ENCODE measurements around the gene TEX14.

Gene TEX14

DNA sequence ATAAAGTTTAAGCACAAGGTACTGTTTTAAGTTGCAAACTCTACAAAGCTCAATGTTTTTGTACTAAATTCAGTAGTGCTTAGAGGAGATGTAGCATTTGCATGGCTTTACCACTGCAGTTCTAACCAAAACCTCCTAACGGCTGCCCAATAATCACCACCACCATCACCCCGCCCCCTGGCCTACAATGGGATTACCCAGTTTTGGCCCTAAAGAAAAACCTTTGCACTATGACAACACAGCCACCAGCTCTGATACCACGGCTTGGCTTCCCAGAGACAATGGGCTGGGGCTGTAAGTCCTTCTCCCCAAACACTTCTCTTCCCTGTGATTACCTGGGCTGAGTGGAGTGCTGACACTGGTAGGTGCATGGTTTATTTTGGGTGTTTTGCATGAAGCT, 119.0 kb downstream of the TEX14 start:
- H3K4me3 ChIP-seq (ENCODE audit: low read depth in 1 of 5, low read length in 5 of 5): no peak overlapping the region
- no peaks in the 10 kb centered on the region for H3K36me3 ChIP-seq (ENCODE audit: control insufficient read depth in 5 of 5, insufficient read depth in 5 of 5, low read length in 5 of 5)
- no peaks in the 10 kb centered on the region for H3K27me3 ChIP-seq (ENCODE audit: control insufficient read depth in 5 of 5, insufficient read depth in 4 of 5, low read length in 5 of 5)
- no peak overlapping the region for H3K9ac ChIP-seq (ENCODE audit: low read length in 5 of 5)
- H3K9me3 ChIP-seq (ENCODE audit: control insufficient read depth in 5 of 5, low read length in 5 of 5): no peaks in the 10 kb centered on the region
- H3K4me1 ChIP-seq (ENCODE audit: control insufficient read depth in 5 of 5, insufficient read depth in 5 of 5, low read length in 5 of 5): peaks cover 0 to 4% (median 0%) of the 10 kb centered on the region in 5 donors
- H3K27ac ChIP-seq (ENCODE audit: low read depth, low read length): no peak overlapping the region

DNA sequence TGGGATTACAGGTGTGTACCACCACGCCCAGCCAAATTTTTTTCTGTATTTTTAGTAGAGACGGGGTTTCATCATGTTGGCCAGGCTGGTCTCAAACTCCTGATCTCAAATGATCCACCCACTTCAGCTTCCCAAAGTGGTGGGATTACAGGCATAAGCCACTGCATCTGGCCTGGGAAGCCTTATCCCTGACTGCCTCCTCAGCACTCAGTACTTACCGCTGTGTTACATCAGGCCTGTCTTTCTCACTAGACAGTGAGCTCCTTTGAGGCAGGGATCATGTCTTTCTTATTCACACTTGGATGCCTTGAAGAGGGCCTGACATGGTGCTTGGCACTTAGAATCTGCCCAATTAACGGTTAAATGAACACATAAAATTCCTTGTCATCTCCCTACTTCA, 121.1 kb downstream of the TEX14 start:
- Histone ChIP-seq H3K4me1 (ENCODE audit: control insufficient read depth in 5 of 5, insufficient read depth in 5 of 5, low read length in 5 of 5) (peaks cover 0 to 1% (median 0%) of the 10 kb centered on the region in 5 donors), H3K36me3 (ENCODE audit: control insufficient read depth in 5 of 5, insufficient read depth in 5 of 5, low read length in 5 of 5) (no peaks in the 10 kb centered on the region), H3K27ac (ENCODE audit: low read depth, low read length) (no peak overlapping the region), H3K9ac (ENCODE audit: low read length in 5 of 5) (no peak overlapping the region), H3K9me3 (ENCODE audit: control insufficient read depth in 5 of 5, low read length in 5 of 5) (no peaks in the 10 kb centered on the region), H3K4me3 (ENCODE audit: low read depth in 1 of 5, low read length in 5 of 5) (no peak overlapping the region), H3K27me3 (ENCODE audit: control insufficient read depth in 5 of 5, insufficient read depth in 4 of 5, low read length in 5 of 5) (no peaks in the 10 kb centered on the region)

DNA sequence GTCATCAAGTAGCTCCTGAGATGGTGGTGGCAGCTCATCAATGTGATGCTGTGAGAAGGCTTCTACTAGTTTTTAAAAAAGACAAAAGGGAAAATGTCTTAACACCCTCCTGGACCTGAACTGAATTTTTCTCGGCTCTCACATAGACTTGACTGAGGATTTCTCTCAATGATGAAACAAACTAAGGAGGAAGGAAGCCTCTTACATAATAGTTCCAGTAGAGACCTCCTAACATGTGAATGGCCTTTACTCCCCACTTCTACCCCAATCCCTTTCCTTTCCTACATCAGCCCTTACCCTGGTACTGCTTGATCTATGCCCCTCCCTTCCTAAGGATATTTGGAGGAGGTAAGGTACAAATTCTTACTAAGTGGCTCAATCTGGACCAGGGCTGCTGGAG, 122.6 kb downstream of the TEX14 start:
- no peaks in the 10 kb centered on the region for H3K36me3 ChIP-seq (ENCODE audit: control insufficient read depth in 5 of 5, insufficient read depth in 5 of 5, low read length in 5 of 5)
- no peaks in the 10 kb centered on the region for H3K27me3 ChIP-seq (ENCODE audit: control insufficient read depth in 5 of 5, insufficient read depth in 4 of 5, low read length in 5 of 5)
- H3K4me1 ChIP-seq (ENCODE audit: control insufficient read depth in 5 of 5, insufficient read depth in 5 of 5, low read length in 5 of 5): peaks cover 0 to 1% (median 0%) of the 10 kb centered on the region in 5 donors
- no peaks in the 10 kb centered on the region for H3K9me3 ChIP-seq (ENCODE audit: control insufficient read depth in 5 of 5, low read length in 5 of 5)
- no peak overlapping the region for H3K9ac ChIP-seq (ENCODE audit: low read length in 5 of 5)
- H3K27ac ChIP-seq (ENCODE audit: low read depth, low read length): no peak overlapping the region
- no peak overlapping the region for H3K4me3 ChIP-seq (ENCODE audit: low read depth in 1 of 5, low read length in 5 of 5)

DNA sequence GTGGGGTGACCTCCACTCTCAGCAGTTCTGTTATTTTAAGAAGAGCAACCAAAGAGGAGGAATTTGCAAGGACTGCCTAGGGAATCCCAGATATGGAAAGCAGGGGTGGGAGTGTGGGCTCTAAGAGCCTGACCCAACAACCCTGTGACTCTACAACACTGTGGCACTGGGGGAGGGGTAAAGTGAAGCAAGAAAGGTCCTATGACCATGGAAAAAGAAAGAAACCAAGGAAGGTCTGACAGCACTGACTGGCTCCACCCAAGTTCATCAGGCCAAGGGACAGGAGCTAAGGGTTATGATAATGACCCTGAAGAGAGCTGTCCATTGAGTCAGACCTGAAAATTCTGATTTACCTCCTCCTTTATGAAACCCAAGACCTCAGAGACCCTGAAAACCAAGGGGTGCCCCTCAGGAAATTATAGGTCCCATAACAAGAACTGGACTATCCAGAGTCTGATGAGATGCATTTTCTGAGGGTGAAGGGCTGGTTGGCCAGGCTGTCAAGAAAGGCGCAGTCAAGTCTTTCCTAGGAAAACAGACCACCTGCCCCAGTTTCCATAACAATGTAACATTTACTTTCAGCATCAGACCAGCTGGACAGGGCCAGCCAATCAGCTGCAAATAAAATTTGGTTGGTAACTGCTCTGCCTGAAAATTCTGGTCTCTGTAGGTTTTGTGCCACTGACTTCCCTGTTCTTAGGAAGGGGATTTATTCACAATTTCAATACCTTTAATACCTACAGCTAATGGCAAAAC, 123.6 kb downstream of the TEX14 start:
- no peak overlapping the region for H3K27ac ChIP-seq (ENCODE audit: low read depth, low read length)
- H3K4me3 ChIP-seq (ENCODE audit: low read depth in 1 of 5, low read length in 5 of 5): no peak overlapping the region
- no peaks in the 10 kb centered on the region for H3K27me3 ChIP-seq (ENCODE audit: control insufficient read depth in 5 of 5, insufficient read depth in 4 of 5, low read length in 5 of 5)
- no peaks in the 10 kb centered on the region for H3K9me3 ChIP-seq (ENCODE audit: control insufficient read depth in 5 of 5, low read length in 5 of 5)
- no peak overlapping the region for H3K9ac ChIP-seq (ENCODE audit: low read length in 5 of 5)
- no peaks in the 10 kb centered on the region for H3K36me3 ChIP-seq (ENCODE audit: control insufficient read depth in 5 of 5, insufficient read depth in 5 of 5, low read length in 5 of 5)
- H3K4me1 ChIP-seq (ENCODE audit: control insufficient read depth in 5 of 5, insufficient read depth in 5 of 5, low read length in 5 of 5): peaks cover 0 to 1% (median 0%) of the 10 kb centered on the region in 5 donors

DNA sequence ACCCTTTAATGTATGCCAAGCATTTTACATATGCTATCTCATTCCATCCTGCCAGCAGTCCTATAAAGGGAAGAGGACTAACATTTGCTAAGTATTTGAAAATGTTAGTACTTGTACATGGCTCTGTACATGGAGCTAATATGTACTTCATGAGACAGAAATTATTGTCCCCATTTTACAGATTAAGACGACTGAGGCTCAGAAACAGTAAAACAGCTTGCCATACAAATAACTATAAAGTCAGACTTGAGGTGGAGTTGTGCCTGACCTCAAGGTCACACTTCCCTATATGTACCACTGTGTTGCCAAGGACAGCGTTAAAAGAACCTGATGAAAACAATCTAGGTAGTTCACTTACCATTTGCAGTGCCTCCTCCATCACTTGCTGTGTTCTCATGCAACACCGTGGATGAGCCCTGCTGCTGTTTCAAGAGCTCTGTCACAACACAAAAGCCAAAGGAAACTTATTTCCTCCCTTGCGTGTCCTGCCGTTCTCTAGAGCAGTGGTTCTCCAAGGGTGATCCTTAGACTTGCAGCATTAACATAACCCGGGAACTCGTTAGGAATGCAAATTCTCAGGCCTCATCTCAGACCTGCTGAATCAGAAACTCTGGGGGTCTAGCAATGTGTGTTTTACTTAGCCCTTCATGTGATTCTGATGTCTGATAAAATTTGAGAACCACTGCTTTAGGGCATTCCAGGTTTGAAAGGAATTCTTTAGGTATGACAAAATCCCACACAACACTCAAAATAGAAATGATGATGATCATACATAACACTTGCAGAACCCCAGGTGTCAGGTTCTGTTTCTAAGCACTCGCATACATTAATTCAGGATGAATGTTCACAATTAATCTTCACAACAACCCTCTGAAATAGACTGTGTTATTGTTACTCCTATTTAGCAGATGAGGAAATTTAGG, 126.2 kb downstream of the TEX14 start:
- peaks cover 0 to 1% (median 0%) of the 10 kb centered on the region in 5 donors for H3K4me1 ChIP-seq (ENCODE audit: control insufficient read depth in 5 of 5, insufficient read depth in 5 of 5, low read length in 5 of 5)
- no peaks in the 10 kb centered on the region for H3K27me3 ChIP-seq (ENCODE audit: control insufficient read depth in 5 of 5, insufficient read depth in 4 of 5, low read length in 5 of 5)
- no peaks in the 10 kb centered on the region for H3K36me3 ChIP-seq (ENCODE audit: control insufficient read depth in 5 of 5, insufficient read depth in 5 of 5, low read length in 5 of 5)
- H3K9ac ChIP-seq (ENCODE audit: low read length in 5 of 5): no peak overlapping the region
- H3K9me3 ChIP-seq (ENCODE audit: control insufficient read depth in 5 of 5, low read length in 5 of 5): no peaks in the 10 kb centered on the region
- no peak overlapping the region for H3K4me3 ChIP-seq (ENCODE audit: low read depth in 1 of 5, low read length in 5 of 5)
- H3K27ac ChIP-seq (ENCODE audit: low read depth, low read length): no peak overlapping the region

DNA sequence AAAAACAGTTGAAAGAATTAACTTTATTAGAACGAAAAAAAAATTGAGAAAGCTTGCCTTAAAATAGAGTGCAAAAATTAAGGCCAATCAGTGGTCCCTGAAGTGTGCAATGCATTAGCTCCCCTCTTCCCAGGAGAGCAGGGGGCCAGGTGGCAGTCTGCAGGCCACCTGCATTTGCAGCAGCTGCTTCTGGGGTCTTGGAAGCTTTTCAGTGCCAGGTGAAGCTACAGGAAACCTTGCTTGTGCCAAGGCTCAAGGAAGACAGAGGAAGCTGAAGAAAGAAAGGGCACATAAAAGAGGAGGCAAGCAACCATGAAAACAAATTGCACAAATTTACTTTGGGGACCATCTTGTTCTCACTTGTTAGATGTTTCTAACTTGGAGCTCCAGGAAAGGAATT, 126.9 kb downstream of the TEX14 start:
- Histone ChIP-seq H3K27me3 (ENCODE audit: control insufficient read depth in 5 of 5, insufficient read depth in 4 of 5, low read length in 5 of 5) (no peaks in the 10 kb centered on the region), H3K4me3 (ENCODE audit: low read depth in 1 of 5, low read length in 5 of 5) (no peak overlapping the region), H3K9me3 (ENCODE audit: control insufficient read depth in 5 of 5, low read length in 5 of 5) (no peaks in the 10 kb centered on the region), H3K36me3 (ENCODE audit: control insufficient read depth in 5 of 5, insufficient read depth in 5 of 5, low read length in 5 of 5) (no peaks in the 10 kb centered on the region), H3K27ac (ENCODE audit: low read depth, low read length) (no peak overlapping the region), H3K4me1 (ENCODE audit: control insufficient read depth in 5 of 5, insufficient read depth in 5 of 5, low read length in 5 of 5) (peaks cover 0 to 1% (median 0%) of the 10 kb centered on the region in 5 donors), H3K9ac (ENCODE audit: low read length in 5 of 5) (no peak overlapping the region)

DNA sequence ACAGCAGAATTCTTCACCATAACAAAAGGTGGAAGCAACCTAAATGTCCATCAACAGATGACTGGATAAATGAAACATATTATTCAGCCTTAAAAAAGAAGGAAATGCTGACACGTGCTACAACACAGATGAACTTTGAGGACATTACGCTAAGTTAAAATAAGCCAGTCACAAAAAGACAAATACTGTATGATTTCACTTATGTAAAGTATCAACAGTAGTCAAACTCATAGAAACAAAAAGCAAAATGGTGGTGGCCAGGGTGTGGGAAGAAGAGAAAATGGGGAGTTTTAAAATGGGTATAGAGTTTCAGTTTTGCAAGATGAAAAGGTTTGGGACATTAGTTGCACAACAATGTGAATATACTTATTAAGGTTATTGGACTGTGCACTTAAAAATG, 127.6 kb downstream of the TEX14 start:
- Histone ChIP-seq H3K9ac (ENCODE audit: low read length in 5 of 5) (no peak overlapping the region), H3K36me3 (ENCODE audit: control insufficient read depth in 5 of 5, insufficient read depth in 5 of 5, low read length in 5 of 5) (no peaks in the 10 kb centered on the region), H3K4me3 (ENCODE audit: low read depth in 1 of 5, low read length in 5 of 5) (no peak overlapping the region), H3K27me3 (ENCODE audit: control insufficient read depth in 5 of 5, insufficient read depth in 4 of 5, low read length in 5 of 5) (no peaks in the 10 kb centered on the region), H3K9me3 (ENCODE audit: control insufficient read depth in 5 of 5, low read length in 5 of 5) (no peaks in the 10 kb centered on the region), H3K27ac (ENCODE audit: low read depth, low read length) (no peak overlapping the region), H3K4me1 (ENCODE audit: control insufficient read depth in 5 of 5, insufficient read depth in 5 of 5, low read length in 5 of 5) (peaks cover 0 to 1% (median 0%) of the 10 kb centered on the region in 5 donors)

DNA sequence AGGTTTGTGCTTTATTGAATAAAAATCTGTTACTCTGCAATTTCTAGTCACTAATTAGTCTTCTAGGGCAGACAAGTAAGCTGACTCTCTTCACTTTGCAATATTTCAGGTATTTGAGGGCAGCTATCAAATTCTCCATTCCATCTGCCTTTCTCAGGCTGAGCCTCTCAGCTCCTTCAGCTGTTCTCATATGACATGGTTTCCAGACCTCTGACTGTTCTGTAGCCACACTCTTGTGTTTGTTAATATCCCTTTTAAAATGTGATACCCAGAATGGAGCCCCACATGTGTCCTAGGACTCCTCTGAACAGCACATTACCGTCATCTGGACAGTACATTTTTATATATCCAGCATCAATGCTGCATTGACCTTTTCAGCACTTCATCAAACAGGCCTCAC, 131.3 kb downstream of the TEX14 start:
- Histone ChIP-seq H3K4me3 (ENCODE audit: low read depth in 1 of 5, low read length in 5 of 5) (no peak overlapping the region), H3K36me3 (ENCODE audit: control insufficient read depth in 5 of 5, insufficient read depth in 5 of 5, low read length in 5 of 5) (no peaks in the 10 kb centered on the region), H3K27ac (ENCODE audit: low read depth, low read length) (no peak overlapping the region), H3K9ac (ENCODE audit: low read length in 5 of 5) (no peak overlapping the region), H3K27me3 (ENCODE audit: control insufficient read depth in 5 of 5, insufficient read depth in 4 of 5, low read length in 5 of 5) (no peaks in the 10 kb centered on the region), H3K4me1 (ENCODE audit: control insufficient read depth in 5 of 5, insufficient read depth in 5 of 5, low read length in 5 of 5) (peaks cover 0 to 10% (median 3%) of the 10 kb centered on the region in 5 donors), H3K9me3 (ENCODE audit: control insufficient read depth in 5 of 5, low read length in 5 of 5) (no peaks in the 10 kb centered on the region)

DNA sequence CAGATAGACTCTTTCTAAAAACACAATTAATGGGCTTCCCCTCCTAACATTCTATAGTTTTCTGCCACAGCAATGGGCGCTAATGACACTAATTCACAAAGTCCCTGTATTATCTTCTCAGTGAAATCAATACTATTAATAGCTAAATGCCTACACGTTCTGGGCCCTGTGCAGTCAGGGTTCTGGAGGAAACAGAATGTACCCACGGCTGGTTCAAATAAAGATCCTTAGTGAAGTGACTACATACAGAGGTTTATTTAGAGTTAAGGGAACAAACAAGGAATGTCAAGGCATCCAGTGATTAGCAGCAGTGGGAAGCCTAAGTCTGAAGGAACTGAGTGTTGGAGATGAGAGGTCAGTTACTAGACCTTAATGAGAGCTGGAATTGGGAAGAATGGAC, 133.9 kb downstream of the TEX14 start:
- H3K9me3 ChIP-seq (ENCODE audit: control insufficient read depth in 5 of 5, low read length in 5 of 5): no peaks in the 10 kb centered on the region
- peaks cover 0 to 10% (median 3%) of the 10 kb centered on the region in 5 donors for H3K4me1 ChIP-seq (ENCODE audit: control insufficient read depth in 5 of 5, insufficient read depth in 5 of 5, low read length in 5 of 5)
- H3K27me3 ChIP-seq (ENCODE audit: control insufficient read depth in 5 of 5, insufficient read depth in 4 of 5, low read length in 5 of 5): no peaks in the 10 kb centered on the region
- no peak overlapping the region for H3K4me3 ChIP-seq (ENCODE audit: low read depth in 1 of 5, low read length in 5 of 5)
- H3K27ac ChIP-seq (ENCODE audit: low read depth, low read length): no peak overlapping the region
- no peaks in the 10 kb centered on the region for H3K36me3 ChIP-seq (ENCODE audit: control insufficient read depth in 5 of 5, insufficient read depth in 5 of 5, low read length in 5 of 5)
- no peak overlapping the region for H3K9ac ChIP-seq (ENCODE audit: low read length in 5 of 5)

DNA sequence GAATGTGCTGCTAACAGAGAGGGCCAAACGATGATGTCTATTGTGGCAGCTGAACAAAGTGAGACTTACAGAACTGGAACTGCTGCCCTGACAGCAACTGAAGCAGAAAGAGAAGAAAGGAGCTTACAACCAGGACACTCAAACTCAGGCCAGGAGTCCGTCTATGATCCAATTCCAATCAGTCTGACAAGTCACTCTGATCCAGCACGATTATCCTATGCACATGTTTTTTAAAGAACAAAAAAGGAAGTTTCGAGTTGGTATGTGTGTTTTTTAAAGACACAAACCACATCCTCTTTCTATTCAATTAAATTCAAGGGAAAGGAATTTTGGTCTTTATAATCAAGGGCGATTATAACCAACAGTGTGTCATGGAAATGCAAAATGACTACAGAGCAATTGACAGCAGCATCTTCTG, 135.0 kb downstream of the TEX14 start:
- H3K9ac ChIP-seq (ENCODE audit: low read length in 5 of 5): no peak overlapping the region
- H3K27ac ChIP-seq (ENCODE audit: low read depth, low read length): no peak overlapping the region
- H3K36me3 ChIP-seq (ENCODE audit: control insufficient read depth in 5 of 5, insufficient read depth in 5 of 5, low read length in 5 of 5): no peaks in the 10 kb centered on the region
- H3K9me3 ChIP-seq (ENCODE audit: control insufficient read depth in 5 of 5, low read length in 5 of 5): no peaks in the 10 kb centered on the region
- H3K4me3 ChIP-seq (ENCODE audit: low read depth in 1 of 5, low read length in 5 of 5): no peak overlapping the region
- no peaks in the 10 kb centered on the region for H3K27me3 ChIP-seq (ENCODE audit: control insufficient read depth in 5 of 5, insufficient read depth in 4 of 5, low read length in 5 of 5)
- peaks cover 0 to 10% (median 3%) of the 10 kb centered on the region in 5 donors for H3K4me1 ChIP-seq (ENCODE audit: control insufficient read depth in 5 of 5, insufficient read depth in 5 of 5, low read length in 5 of 5)

All from subcutaneous abdominal adipose tissue (tissue), 5 donors.